ENCODE measurements around the gene WBP2.
"Not testable (repeated sequence)": the region's sequence is repeated elsewhere in the genome, so short reads cannot be mapped to it uniquely, and the experiment has no call there.

WBP2 gene

GRCh38 chr17:75876190-75876937 lies 21.2 kb upstream of the WBP2 start:
- TF ChIP-seq CTCF (IDR thresholded peaks at IDR 0.05; ENCODE audit: low read depth, low read length): 0 out of 2 replicates have a peak, but pooled peaks have one; percentile 2
- no peak for DNase-seq (ENCODE audit: extremely low read depth, low read depth)

GRCh38 chr17:75875940-75876189 lies 20.7 kb upstream of the WBP2 start:
- no peak for TF ChIP-seq CTCF (IDR thresholded peaks at IDR 0.05; ENCODE audit: low read depth, low read length)
- DNase-seq (ENCODE audit: extremely low read depth, low read depth): no peak

- TF ChIP-seq CTCF (IDR thresholded peaks at IDR 0.05; ENCODE audit: low read depth, low read length): no peak
Measured at GRCh38 chr17:75875182-75875939, 20.2 kb upstream of the WBP2 start.

GRCh38 chr17:75874323-75875181 lies 19.4 kb upstream of the WBP2 start:
- no peak for TF ChIP-seq CTCF (IDR thresholded peaks at IDR 0.05; ENCODE audit: low read depth, low read length)

More at GRCh38 chr17:75875182-75875939, 20.2 kb upstream of the WBP2 start:
- DNase-seq (ENCODE audit: extremely low read depth, low read depth): no peak

GRCh38 chr17:75873587-75874322 lies 18.6 kb upstream of the WBP2 start:
- no peak for TF ChIP-seq CTCF (IDR thresholded peaks at IDR 0.05; ENCODE audit: low read depth, low read length)

More at GRCh38 chr17:75874323-75875181, 19.4 kb upstream of the WBP2 start:
- DNase-seq (ENCODE audit: extremely low read depth, low read depth): no peak

GRCh38 chr17:75872434-75873351 lies 17.6 kb upstream of the WBP2 start:
- DNase-seq (ENCODE audit: extremely low read depth, low read depth): peak; percentile 59
- TF ChIP-seq CTCF (IDR thresholded peaks at IDR 0.05; ENCODE audit: low read depth, low read length): no peak

More at GRCh38 chr17:75873587-75874322, 18.6 kb upstream of the WBP2 start:
- DNase-seq (ENCODE audit: extremely low read depth, low read depth): no peak

GRCh38 chr17:75870228-75870627 lies 15.1 kb upstream of the WBP2 start:
- not testable (repeated sequence) for DNase-seq (ENCODE audit: extremely low read depth, low read depth)

Measured in AG09319 (cell line).